ENCODE data around the gene KLF5. TPM values are rescaled to one million over a fixed set of nuclear protein-coding genes. Genes with fewer than 3 reads are reported as not detected.

The KLF5 gene
- total RNA-seq (3.4 TPM), polyA plus RNA-seq (78.5 TPM)
- long read RNA-seq, donor 1, partial matches to known transcripts: 0 of 1 reads
- long read RNA-seq, donor 1, other reads (novel, unspliced or antisense): 0 of 1 reads
- long read RNA-seq, donor 2: 0 reads
- long read RNA-seq, donor 3, partial matches to known transcripts: 0 of 1 reads
- long read RNA-seq, donor 3, other reads (novel, unspliced or antisense): 0 of 1 reads
- long read RNA-seq, donor 4, partial matches to known transcripts: 0 of 1 reads
- long read RNA-seq, donor 4, other reads (novel, unspliced or antisense): 0 of 1 reads
- long read RNA-seq, donor 5, partial matches to known transcripts: 0 of 1 reads
- long read RNA-seq, donor 5, other reads (novel, unspliced or antisense): 0 of 1 reads
- long read RNA-seq, donor 6, partial matches to known transcripts: 0 of 1 reads
- long read RNA-seq, donor 6, other reads (novel, unspliced or antisense): 0 of 1 reads
- long read RNA-seq, donor 7, partial matches to known transcripts: 0 of 2 reads
- long read RNA-seq, donor 7, other reads (novel, unspliced or antisense): 0 of 2 reads
- long read RNA-seq, donor 8, partial matches to known transcripts: 0 of 1 reads
- long read RNA-seq, donor 8, other reads (novel, unspliced or antisense): 0 of 1 reads
- long read RNA-seq, donor 9: 0 reads
- long read RNA-seq, donor 10, partial matches to known transcripts: 0 of 3 reads
- long read RNA-seq, donor 10, other reads (novel, unspliced or antisense): 0 of 3 reads

GRCh38 chr13:73058736-73059459 lies at the start of gene KLF5:
KLF5 (plus strand) TSS chr13:73059005; CDS start chr13:73059328, 323 bp downstream.
- H3K36me3 ChIP-seq (ENCODE audit: control insufficient read depth in 2 of 2, insufficient read depth in 2 of 2, low read length in 1 of 2): no peaks in the 10 kb centered on the region
- H3K9me3 ChIP-seq (ENCODE audit: control insufficient read depth in 2 of 2, insufficient read depth in 1 of 2, low read length in 1 of 2): no peaks in the 10 kb centered on the region
- H3K4me3 ChIP-seq (ENCODE audit: low read length in 2 of 2): peak within 1 kb of the TSS; percentile 56 to 72
- peak within 1 kb of the TSS; percentile 3 to 71 for H3K27ac ChIP-seq (ENCODE audit: low read depth in 1 of 2, low read length in 1 of 2)
- peaks cover 35 to 62% of the 10 kb centered on the region in 2 donors for H3K27me3 ChIP-seq (ENCODE audit: control insufficient read depth in 2 of 2, insufficient read depth in 1 of 2, low read length in 1 of 2)
- WGBS: under 1% methylated on average over 93 of the region's 93 CpGs
- DNase-seq (ENCODE audit: low read depth in 6 of 9, low spot score in 9 of 9): peak; percentile 63 to 96 (median 91)
- peaks cover 10 to 12% of the 10 kb centered on the region in 2 donors for H3K4me1 ChIP-seq (ENCODE audit: control insufficient read depth in 2 of 2, insufficient read depth in 2 of 2, low read length in 2 of 2)

- Histone ChIP-seq H3K4me1 (ENCODE audit: control insufficient read depth in 2 of 2, insufficient read depth in 2 of 2, low read length in 2 of 2) (no peaks in the 10 kb centered on the region), H3K36me3 (ENCODE audit: control insufficient read depth in 2 of 2, insufficient read depth in 2 of 2, low read length in 1 of 2) (no peaks in the 10 kb centered on the region), H3K9me3 (ENCODE audit: control insufficient read depth in 2 of 2, insufficient read depth in 1 of 2, low read length in 1 of 2) (no peaks in the 10 kb centered on the region), H3K27me3 (ENCODE audit: control insufficient read depth in 2 of 2, insufficient read depth in 1 of 2, low read length in 1 of 2) (no peaks in the 10 kb centered on the region), H3K4me3 (ENCODE audit: low read length in 2 of 2) (no peak overlapping the region), H3K27ac (ENCODE audit: low read depth in 1 of 2, low read length in 1 of 2) (no peak overlapping the region)
- WGBS: 98% methylated on average over 5 of the region's 5 CpGs
- no peak for DNase-seq (ENCODE audit: low read depth in 6 of 9, low spot score in 9 of 9)
Measured at GRCh38 chr13:73011751-73012150, 47.1 kb upstream of the KLF5 start.

DNA sequence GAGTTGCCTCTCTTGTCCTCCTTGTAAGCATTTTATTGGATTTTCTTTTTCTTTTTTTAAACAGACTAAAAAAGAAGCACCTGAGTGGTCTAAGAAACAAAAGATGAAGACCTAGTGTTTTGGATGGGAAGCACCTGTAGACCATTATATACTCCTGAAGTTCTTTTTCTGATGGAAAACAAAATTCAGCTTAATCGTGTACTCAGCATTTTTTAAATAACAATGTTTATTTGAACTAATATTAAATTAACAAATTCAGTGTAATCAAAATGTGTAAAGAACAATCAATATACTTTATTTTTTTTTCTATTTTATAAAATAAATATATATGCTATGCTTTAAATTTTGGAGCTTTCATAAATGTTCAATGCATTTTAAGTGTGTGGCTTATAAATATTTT lies 43.0 kb upstream of the KLF5 start:
- no peak for DNase-seq (ENCODE audit: low read depth in 6 of 9, low spot score in 9 of 9)
- Histone ChIP-seq H3K9me3 (ENCODE audit: control insufficient read depth in 2 of 2, insufficient read depth in 1 of 2, low read length in 1 of 2) (no peaks in the 10 kb centered on the region), H3K27me3 (ENCODE audit: control insufficient read depth in 2 of 2, insufficient read depth in 1 of 2, low read length in 1 of 2) (no peaks in the 10 kb centered on the region), H3K27ac (ENCODE audit: low read depth in 1 of 2, low read length in 1 of 2) (no peak overlapping the region), H3K4me3 (ENCODE audit: low read length in 2 of 2) (no peak overlapping the region), H3K4me1 (ENCODE audit: control insufficient read depth in 2 of 2, insufficient read depth in 2 of 2, low read length in 2 of 2) (no peaks in the 10 kb centered on the region), H3K36me3 (ENCODE audit: control insufficient read depth in 2 of 2, insufficient read depth in 2 of 2, low read length in 1 of 2) (peaks cover 3 to 7% of the 10 kb centered on the region in 2 donors)
- 100% methylated on average over 1 of the region's 1 CpG for WGBS

- peaks cover 3 to 7% of the 10 kb centered on the region in 2 donors for H3K36me3 ChIP-seq (ENCODE audit: control insufficient read depth in 2 of 2, insufficient read depth in 2 of 2, low read length in 1 of 2)
- H3K27ac ChIP-seq (ENCODE audit: low read depth in 1 of 2, low read length in 1 of 2): no peak overlapping the region
- no peak overlapping the region for H3K4me3 ChIP-seq (ENCODE audit: low read length in 2 of 2)
- no peaks in the 10 kb centered on the region for H3K27me3 ChIP-seq (ENCODE audit: control insufficient read depth in 2 of 2, insufficient read depth in 1 of 2, low read length in 1 of 2)
- WGBS: 100% methylated on average over 1 of the region's 1 CpG
- no peak for DNase-seq (ENCODE audit: low read depth in 6 of 9, low spot score in 9 of 9)
- no peaks in the 10 kb centered on the region for H3K4me1 ChIP-seq (ENCODE audit: control insufficient read depth in 2 of 2, insufficient read depth in 2 of 2, low read length in 2 of 2)
- no peaks in the 10 kb centered on the region for H3K9me3 ChIP-seq (ENCODE audit: control insufficient read depth in 2 of 2, insufficient read depth in 1 of 2, low read length in 1 of 2)
Measured at GRCh38 chr13:73018336-73018735, 40.5 kb upstream of the KLF5 start.

- no peak for DNase-seq (ENCODE audit: low read depth in 6 of 9, low spot score in 9 of 9)
- 96% methylated on average over 5 of the region's 5 CpGs for WGBS
Measured at GRCh38 chr13:73025217-73026012, 33.4 kb upstream of the KLF5 start.

DNA sequence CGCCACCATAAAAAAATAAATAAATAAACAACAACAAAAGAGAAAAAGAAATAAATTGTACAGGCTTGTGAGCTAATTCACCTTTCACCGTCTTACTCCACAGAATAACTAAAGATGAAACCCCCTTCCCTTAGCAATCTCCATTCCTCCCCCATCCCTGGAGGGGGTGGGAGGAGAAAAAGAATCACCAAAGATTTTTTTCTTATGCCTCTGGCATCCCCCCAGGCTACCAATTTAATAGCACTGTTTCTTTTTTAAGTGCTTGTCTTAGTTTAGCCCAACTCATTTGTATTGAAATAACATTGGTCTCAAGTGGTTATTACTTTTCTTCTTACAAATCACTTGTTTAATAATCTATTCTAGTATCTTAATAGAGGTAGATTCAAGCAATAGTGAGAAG lies 23.9 kb upstream of the KLF5 start:
- Histone ChIP-seq H3K4me3 (ENCODE audit: low read length in 2 of 2) (no peak overlapping the region), H3K36me3 (ENCODE audit: control insufficient read depth in 2 of 2, insufficient read depth in 2 of 2, low read length in 1 of 2) (no peaks in the 10 kb centered on the region), H3K27ac (ENCODE audit: low read depth in 1 of 2, low read length in 1 of 2) (no peak overlapping the region), H3K4me1 (ENCODE audit: control insufficient read depth in 2 of 2, insufficient read depth in 2 of 2, low read length in 2 of 2) (no peaks in the 10 kb centered on the region), H3K27me3 (ENCODE audit: control insufficient read depth in 2 of 2, insufficient read depth in 1 of 2, low read length in 1 of 2) (no peaks in the 10 kb centered on the region), H3K9me3 (ENCODE audit: control insufficient read depth in 2 of 2, insufficient read depth in 1 of 2, low read length in 1 of 2) (no peaks in the 10 kb centered on the region)
- WGBS: 95% methylated on average over 2 of the region's 2 CpGs
- DNase-seq (ENCODE audit: low read depth in 6 of 9, low spot score in 9 of 9): no peak

More at GRCh38 chr13:73025217-73026012, 33.4 kb upstream of the KLF5 start:
- H3K4me3 ChIP-seq (ENCODE audit: low read length in 2 of 2): no peak overlapping the region
- H3K36me3 ChIP-seq (ENCODE audit: control insufficient read depth in 2 of 2, insufficient read depth in 2 of 2, low read length in 1 of 2): no peaks in the 10 kb centered on the region
- no peaks in the 10 kb centered on the region for H3K27me3 ChIP-seq (ENCODE audit: control insufficient read depth in 2 of 2, insufficient read depth in 1 of 2, low read length in 1 of 2)
- no peaks in the 10 kb centered on the region for H3K4me1 ChIP-seq (ENCODE audit: control insufficient read depth in 2 of 2, insufficient read depth in 2 of 2, low read length in 2 of 2)
- H3K27ac ChIP-seq (ENCODE audit: low read depth in 1 of 2, low read length in 1 of 2): no peak overlapping the region
- H3K9me3 ChIP-seq (ENCODE audit: control insufficient read depth in 2 of 2, insufficient read depth in 1 of 2, low read length in 1 of 2): no peaks in the 10 kb centered on the region

DNA sequence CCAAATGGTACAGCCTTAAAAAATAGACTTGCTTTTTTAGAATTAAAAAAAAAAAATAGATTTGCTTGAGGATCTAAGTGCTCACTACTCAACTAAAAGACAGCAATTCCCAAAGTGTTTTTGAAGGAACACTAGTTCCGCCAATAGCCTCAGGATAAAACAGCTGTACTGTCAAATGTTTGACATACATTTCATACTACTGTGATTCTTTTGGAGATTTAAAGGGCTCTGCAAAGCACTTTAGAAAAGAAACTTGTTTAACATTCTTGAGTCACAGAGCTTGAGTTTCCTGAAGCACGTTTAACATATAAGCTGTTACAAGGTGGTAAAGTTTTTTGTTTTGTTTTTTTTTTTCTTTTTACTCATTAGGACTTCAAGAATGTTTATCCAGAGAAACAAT lies 23.1 kb upstream of the KLF5 start:
- H3K27ac ChIP-seq (ENCODE audit: low read depth in 1 of 2, low read length in 1 of 2): no peak overlapping the region
- WGBS: 91% methylated on average over 2 of the region's 2 CpGs
- DNase-seq (ENCODE audit: low read depth in 6 of 9, low spot score in 9 of 9): no peak

DNA sequence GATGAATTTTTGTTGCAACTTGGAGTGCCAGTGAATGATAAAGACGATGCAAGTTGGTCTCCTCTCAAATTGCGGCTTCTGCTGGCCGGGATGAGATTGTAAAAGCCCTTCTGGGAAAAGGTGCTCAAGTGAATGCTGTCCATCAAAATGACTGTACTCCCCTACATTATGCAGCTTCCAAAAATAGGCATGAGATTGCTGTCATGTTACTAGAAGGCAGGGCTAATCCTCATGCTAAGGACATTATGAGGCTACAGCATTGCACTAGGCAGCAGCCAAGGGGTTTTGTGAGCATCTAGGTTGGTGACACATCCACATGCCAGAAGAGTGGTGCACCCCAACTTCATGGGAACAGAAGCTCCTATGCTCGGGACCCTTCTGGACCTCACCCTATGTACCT lies 22.2 kb upstream of the KLF5 start:
- WGBS: 98% methylated on average over 4 of the region's 4 CpGs
- Histone ChIP-seq H3K9me3 (ENCODE audit: control insufficient read depth in 2 of 2, insufficient read depth in 1 of 2, low read length in 1 of 2) (no peaks in the 10 kb centered on the region), H3K4me1 (ENCODE audit: control insufficient read depth in 2 of 2, insufficient read depth in 2 of 2, low read length in 2 of 2) (no peaks in the 10 kb centered on the region), H3K27ac (ENCODE audit: low read depth in 1 of 2, low read length in 1 of 2) (no peak overlapping the region), H3K4me3 (ENCODE audit: low read length in 2 of 2) (no peak overlapping the region), H3K36me3 (ENCODE audit: control insufficient read depth in 2 of 2, insufficient read depth in 2 of 2, low read length in 1 of 2) (no peaks in the 10 kb centered on the region), H3K27me3 (ENCODE audit: control insufficient read depth in 2 of 2, insufficient read depth in 1 of 2, low read length in 1 of 2) (no peaks in the 10 kb centered on the region)
- DNase-seq (ENCODE audit: low read depth in 6 of 9, low spot score in 9 of 9): no peak

More for the DNA sequence above, 23.1 kb upstream of the KLF5 start:
- Histone ChIP-seq H3K9me3 (ENCODE audit: control insufficient read depth in 2 of 2, insufficient read depth in 1 of 2, low read length in 1 of 2) (no peaks in the 10 kb centered on the region), H3K27me3 (ENCODE audit: control insufficient read depth in 2 of 2, insufficient read depth in 1 of 2, low read length in 1 of 2) (no peaks in the 10 kb centered on the region), H3K4me1 (ENCODE audit: control insufficient read depth in 2 of 2, insufficient read depth in 2 of 2, low read length in 2 of 2) (no peaks in the 10 kb centered on the region), H3K36me3 (ENCODE audit: control insufficient read depth in 2 of 2, insufficient read depth in 2 of 2, low read length in 1 of 2) (no peaks in the 10 kb centered on the region), H3K4me3 (ENCODE audit: low read length in 2 of 2) (no peak overlapping the region)

Measured in thymus (tissue), 14 donors.